H1 (cell line): ENCODE measurements around the gene YIF1A. TPM values are rescaled to one million over a fixed set of nuclear protein-coding genes. Genes with fewer than 3 reads are reported as not detected.

Experiments
- BACH1 ChIP-seq: IDR thresholded peaks from 2 replicates; pipeline ENCODE4 v1.6.1; 2012; ENCODE audit warnings: low read length, improper control_type of control experiment
- BRCA1 ChIP-seq: IDR thresholded peaks from 2 replicates; pipeline ENCODE4 v1.6.1; 2012; ENCODE audit warnings: low read depth, low read length, improper control_type of control experiment
- CHD2 ChIP-seq: IDR thresholded peaks from 2 replicates; pipeline ENCODE4 v1.6.1; 2012; ENCODE audit warnings: low read length, improper control_type of control experiment
- CTBP2 ChIP-seq: IDR thresholded peaks from 2 replicates; pipeline ENCODE4 v1.7.0; 2011; ENCODE audit warnings: borderline replicate concordance, mild to moderate bottlenecking, moderate library complexity, mixed read lengths, low read length; ENCODE audit not compliant: insufficient read depth, insufficient read length
- EZH2 ChIP-seq: fragments of 200-600 bp; sonication (generic); IDR thresholded peaks from 2 replicates; pipeline ENCODE4 v1.7.1; 2012; ENCODE audit warnings: low read depth, mild to moderate bottlenecking, moderate library complexity, low read length, inconsistent platforms; ENCODE audit not compliant: severe bottlenecking
- JUN ChIP-seq: IDR thresholded peaks from 2 replicates; pipeline ENCODE4 v1.6.1; 2011; ENCODE audit warnings: low read depth, mild to moderate bottlenecking, improper control_type of control experiment, low read length
- JUND ChIP-seq: IDR thresholded peaks from 2 replicates; pipeline ENCODE4 v1.6.1; 2011; ENCODE audit warnings: mild to moderate bottlenecking, improper control_type of control experiment, low read length
- KDM1A ChIP-seq: fragments of 200-600, 300-600 bp; sonication (generic); IDR thresholded peaks from 2 replicates; pipeline ENCODE4 v1.7.1; 2016; ENCODE audit warnings: mild to moderate bottlenecking, low read length, borderline replicate concordance
- KDM4A ChIP-seq: IDR thresholded peaks from one replicate; pipeline ENCODE4 v1.7.1; 2012; ENCODE audit warnings: low read depth, mild to moderate bottlenecking, moderate library complexity, low read length, inconsistent platforms; ENCODE audit not compliant: severe bottlenecking
- NRF1 ChIP-seq: IDR thresholded peaks from 2 replicates; pipeline ENCODE4 v1.6.1; 2011; ENCODE audit warnings: mild to moderate bottlenecking, low read depth, low read length, improper control_type of control experiment
- POLR2A ChIP-seq, 2 experiments: IDR thresholded peaks; 1 replicate in 1 of 2; 2 replicates in 1 of 2; pipeline ENCODE4 v1.6.1; 2011; ENCODE audit warnings: low read depth in 2 of 2, low read length in 2 of 2, mild to moderate bottlenecking in 2 of 2; ENCODE audit errors: control extremely low read depth in 1 of 2
- POLR2AphosphoS5 ChIP-seq: IDR thresholded peaks from 2 replicates; pipeline ENCODE4 v1.6.1; 2011; ENCODE audit warnings: low read depth, low read length
- RAD21 ChIP-seq, 2 experiments: IDR thresholded peaks in 1 of 2; conservative IDR thresholded peaks in 1 of 2; 2 replicates each; pipeline ENCODE4 v1.6.1; 2011; ENCODE audit warnings: low read depth in 2 of 2, low read length in 2 of 2, improper control_type of control experiment in 1 of 2, inconsistent platforms in 1 of 2, mild to moderate bottlenecking in 1 of 2, moderate library complexity in 1 of 2
- RBBP5 ChIP-seq: IDR thresholded peaks from 2 replicates; pipeline ENCODE4 v1.7.1; 2012; ENCODE audit warnings: low read depth, mild to moderate bottlenecking, inconsistent platforms, low read length, moderate library complexity, borderline replicate concordance
- RFX5 ChIP-seq: IDR thresholded peaks from 2 replicates; pipeline ENCODE4 v1.6.1; 2011; ENCODE audit warnings: low read depth, low read length, improper control_type of control experiment, borderline replicate concordance
- RXRA ChIP-seq: IDR thresholded peaks from 2 replicates; pipeline ENCODE4 v1.6.1; 2011; ENCODE audit warnings: low read depth, mild to moderate bottlenecking, low read length, moderate library complexity; ENCODE audit not compliant: insufficient read depth
- SIX5 ChIP-seq: IDR thresholded peaks from 2 replicates; pipeline ENCODE4 v1.6.1; 2011; ENCODE audit warnings: mild to moderate bottlenecking, low read depth, low read length
- SP1 ChIP-seq: IDR thresholded peaks from 2 replicates; pipeline ENCODE4 v1.6.1; 2011; ENCODE audit warnings: low read depth, low read length
- SP2 ChIP-seq: IDR thresholded peaks from 2 replicates; pipeline ENCODE4 v1.6.1; 2012; ENCODE audit warnings: mild to moderate bottlenecking, low read length, inconsistent platforms
- SP4 ChIP-seq: IDR thresholded peaks from 2 replicates; pipeline ENCODE4 v1.6.1; 2012; ENCODE audit warnings: low read length, inconsistent platforms
- TBP ChIP-seq: IDR thresholded peaks from 2 replicates; pipeline ENCODE4 v1.6.1; 2011; ENCODE audit warnings: low read depth, low read length, improper control_type of control experiment
- TEAD4 ChIP-seq: IDR thresholded peaks from 2 replicates; pipeline ENCODE4 v1.6.1; 2012; ENCODE audit warnings: low read depth, low read length, inconsistent platforms, mixed read lengths
- polyA plus RNA-seq, 7 experiments: library from polyadenylated mRNA; depleted of rRNA in 3 of 7; stranded (reverse) in 5 of 7; unstranded in 2 of 7; fragments of >200 nt in 5 of 7; fragments of 200-250 nt in 2 of 7; gene quantifications; 1 replicate in 5 of 7; 2 replicates in 1 of 7; 4 replicates in 1 of 7; pipeline versions ENCODE4 v1.2.1 to v1.2.3, GENCODE V29; 2011 to 2013; ENCODE audit warnings: missing spikeins in 2 of 7, mixed read lengths in 2 of 7
- total RNA-seq: library from RNA; stranded (reverse); fragmentation: NEBNext Ultra II Directional; extraction: Animal tissue kit (Norgen Biotek cat#: 25700); gene quantifications from 2 replicates; pipeline ENCODE4 v1.2.1, GENCODE V29; 2021
- TF ChIP-seq, protein P1 (sequence below), 3 experiments: IDR thresholded peaks; 1 replicate in 2 of 3; 2 replicates in 1 of 3; pipeline versions ENCODE4 v1.5.1 to v1.6.1; 2011; ENCODE audit warnings: low read length in 3 of 3, mild to moderate bottlenecking in 3 of 3, inconsistent platforms in 2 of 3, low read depth in 1 of 3, moderate library complexity in 1 of 3; ENCODE audit not compliant: insufficient read depth in 1 of 3; ENCODE audit errors: control extremely low read depth in 1 of 3

The YIF1A gene
- total and polyA plus RNA-seq, 2 of the 8 experiments (the other 6 are each of a cell fraction or from before 2014, with no cell fraction given), result 70.1 to 178 TPM

DNA sequence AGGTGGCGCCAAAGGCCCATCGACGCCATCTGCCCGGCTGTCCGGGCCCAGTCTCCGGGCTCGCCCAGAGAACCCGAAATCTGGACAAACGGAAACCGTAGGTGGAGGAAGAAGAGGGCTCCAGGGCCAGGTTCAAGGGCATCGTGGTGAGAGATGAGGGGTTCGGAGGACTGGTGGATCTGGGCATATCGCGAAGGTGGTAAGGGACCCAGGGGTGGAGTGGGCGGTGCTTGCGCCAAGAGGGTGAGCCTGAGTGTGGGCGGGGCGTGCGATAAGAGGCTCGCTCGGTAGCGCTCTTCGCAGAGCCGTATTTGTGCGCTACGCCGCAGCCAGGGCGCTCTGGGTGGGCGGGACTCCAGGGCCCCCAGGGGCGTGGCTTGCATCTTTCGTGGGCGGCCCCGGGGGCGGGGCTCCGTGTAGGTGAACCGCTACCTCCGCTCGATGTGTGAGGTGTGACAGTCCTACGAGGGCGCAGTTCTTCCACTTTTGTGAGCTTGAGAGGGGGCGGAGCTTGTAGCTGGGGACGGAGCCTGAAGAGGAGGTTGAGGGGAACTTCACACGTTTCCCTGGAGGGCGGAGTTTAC is 23.1 kb upstream of the YIF1A start (continued):
- no peak; the same call in 1 of the 2 replicates for TF ChIP-seq POLR2AphosphoS5
- no peak for TF ChIP-seq SP2
- no peak for TF ChIP-seq JUND
- no peak for TF ChIP-seq CTBP2
- TF ChIP-seq EZH2, result no peak
- TF ChIP-seq RXRA, result no peak
- TF ChIP-seq BRCA1, result no peak
- no peak for TF ChIP-seq JUN
- no peak for TF ChIP-seq NRF1
- TF ChIP-seq SP4, result no peak; the same call in 1 of the 2 replicates
- TF ChIP-seq KDM4A, result peak; percentile 74
- peak; percentile 92 to 93 for TF ChIP-seq RAD21 (IDR thresholded peaks at IDR 0.05 in 1 of 2, conservative IDR thresholded peaks at IDR 0.05 in 1 of 2; ENCODE audit: low read depth in 2 of 2, low read length in 2 of 2)
- peak in 1 of 2 experiments; percentile 35; a peak in 1 of 3 replicates for TF ChIP-seq POLR2A (IDR thresholded peaks at IDR 0.05; ENCODE audit: control extremely low read depth in 1 of 2, low read depth in 2 of 2, low read length in 2 of 2)
- peak; percentile 41; the same call in 1 of the 2 replicates for TF ChIP-seq KDM1A
- no peak for TF ChIP-seq CHD2
- TF ChIP-seq RBBP5, result peak; percentile 37; the same call in 1 of the 2 replicates
- TF ChIP-seq SIX5, result no peak
- no peak; the same call in 1 of the 2 replicates for TF ChIP-seq TBP
- TF ChIP-seq BACH1, result peak; percentile 16; the same call in 1 of the 2 replicates
- TF ChIP-seq SP1, result no peak
- TF ChIP-seq TEAD4, result no peak
- no peak for TF ChIP-seq RFX5
- TF ChIP-seq, protein P1, sequence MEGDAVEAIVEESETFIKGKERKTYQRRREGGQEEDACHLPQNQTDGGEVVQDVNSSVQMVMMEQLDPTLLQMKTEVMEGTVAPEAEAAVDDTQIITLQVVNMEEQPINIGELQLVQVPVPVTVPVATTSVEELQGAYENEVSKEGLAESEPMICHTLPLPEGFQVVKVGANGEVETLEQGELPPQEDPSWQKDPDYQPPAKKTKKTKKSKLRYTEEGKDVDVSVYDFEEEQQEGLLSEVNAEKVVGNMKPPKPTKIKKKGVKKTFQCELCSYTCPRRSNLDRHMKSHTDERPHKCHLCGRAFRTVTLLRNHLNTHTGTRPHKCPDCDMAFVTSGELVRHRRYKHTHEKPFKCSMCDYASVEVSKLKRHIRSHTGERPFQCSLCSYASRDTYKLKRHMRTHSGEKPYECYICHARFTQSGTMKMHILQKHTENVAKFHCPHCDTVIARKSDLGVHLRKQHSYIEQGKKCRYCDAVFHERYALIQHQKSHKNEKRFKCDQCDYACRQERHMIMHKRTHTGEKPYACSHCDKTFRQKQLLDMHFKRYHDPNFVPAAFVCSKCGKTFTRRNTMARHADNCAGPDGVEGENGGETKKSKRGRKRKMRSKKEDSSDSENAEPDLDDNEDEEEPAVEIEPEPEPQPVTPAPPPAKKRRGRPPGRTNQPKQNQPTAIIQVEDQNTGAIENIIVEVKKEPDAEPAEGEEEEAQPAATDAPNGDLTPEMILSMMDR (IDR thresholded peaks at IDR 0.05; ENCODE audit: control extremely low read depth in 1 of 3, insufficient read depth in 1 of 3, low read depth in 1 of 3, low read length in 3 of 3), result peak in 2 of 3 experiments; percentile 84 to 93; a peak in 3 of 4 replicates
